Measurements from ENCODE around the gene NTRK2.

GRCh38 chr9:85008215-85008614, 338.7 kb downstream of the NTRK2 start:
- TF ChIP-seq CTCF (conservative IDR thresholded peaks at IDR 0.05; ENCODE audit: low read length): no peak
- no peak for TF ChIP-seq EZH2phosphoT487 (IDR thresholded peaks at IDR 0.05; ENCODE audit: borderline replicate concordance, low read depth, low read length)

Data from OCI-LY7 (cell line).